GM12891 (cell line): ENCODE measurements around the gene BMP5.

ENCODE experiments used
- PAX5 ChIP-seq: IDR thresholded peaks from 2 replicates; pipeline ENCODE4 v1.6.1; 2011; ENCODE audit warnings: low read length, moderate library complexity, mild to moderate bottlenecking; ENCODE audit not compliant: insufficient read depth, severe bottlenecking
- POLR2A ChIP-seq: IDR thresholded peaks from 2 replicates; pipeline ENCODE4 v1.6.1; 2011; ENCODE audit warnings: low read depth, low read length, control low read depth
- POLR2AphosphoS5 ChIP-seq: IDR thresholded peaks from 2 replicates; pipeline ENCODE4 v1.6.1; 2011; ENCODE audit warnings: low read depth, low read length, control low read depth
- SPI1 ChIP-seq: IDR thresholded peaks from 2 replicates; pipeline ENCODE4 v1.6.1; 2011; ENCODE audit warnings: low read depth, low read length, control low read depth

GRCh38 chr6:55919716-55920308 is 44.4 kb upstream of the BMP5 start:
- TF ChIP-seq PAX5 (no peak), POLR2AphosphoS5 (no peak), POLR2A (no peak), SPI1 (no peak)
